Keratinocyte (primary cell): ENCODE measurements around the gene SLC38A2.

Experiments used
- CTCF ChIP-seq, 3 experiments: IDR thresholded peaks in 1 of 3; conservative IDR thresholded peaks in 1 of 3; optimal IDR thresholded peaks in 1 of 3; 2 replicates in 2 of 3; 3 replicates in 1 of 3; pipeline versions ENCODE3 to v1.5.1; 2011; ENCODE audit warnings: low read length in 3 of 3, mild to moderate bottlenecking in 3 of 3, moderate library complexity in 2 of 3, control low read depth in 1 of 3, inconsistent platforms in 1 of 3; ENCODE audit not compliant: insufficient read depth in 2 of 3; ENCODE audit errors: extremely low read depth in 1 of 3
- EZH2 ChIP-seq: IDR thresholded peaks from one replicate; pipeline ENCODE4 v1.6.1; 2012; ENCODE audit warnings: inconsistent platforms, mild to moderate bottlenecking, low read length, moderate library complexity

- TF ChIP-seq CTCF (optimal IDR thresholded peaks at IDR 0.05 in 1 of 3, IDR thresholded peaks at IDR 0.05 in 1 of 3, conservative IDR thresholded peaks at IDR 0.05 in 1 of 3; ENCODE audit: extremely low read depth in 1 of 3, insufficient read depth in 2 of 3, low read length in 3 of 3) (no peak), EZH2 (no peak)
Measured at GRCh38 chr12:46366771-46367170, 5.8 kb downstream of the SLC38A2 start.
